ENCODE results near the gene ASTN2.

The ASTN2 gene

DNA sequence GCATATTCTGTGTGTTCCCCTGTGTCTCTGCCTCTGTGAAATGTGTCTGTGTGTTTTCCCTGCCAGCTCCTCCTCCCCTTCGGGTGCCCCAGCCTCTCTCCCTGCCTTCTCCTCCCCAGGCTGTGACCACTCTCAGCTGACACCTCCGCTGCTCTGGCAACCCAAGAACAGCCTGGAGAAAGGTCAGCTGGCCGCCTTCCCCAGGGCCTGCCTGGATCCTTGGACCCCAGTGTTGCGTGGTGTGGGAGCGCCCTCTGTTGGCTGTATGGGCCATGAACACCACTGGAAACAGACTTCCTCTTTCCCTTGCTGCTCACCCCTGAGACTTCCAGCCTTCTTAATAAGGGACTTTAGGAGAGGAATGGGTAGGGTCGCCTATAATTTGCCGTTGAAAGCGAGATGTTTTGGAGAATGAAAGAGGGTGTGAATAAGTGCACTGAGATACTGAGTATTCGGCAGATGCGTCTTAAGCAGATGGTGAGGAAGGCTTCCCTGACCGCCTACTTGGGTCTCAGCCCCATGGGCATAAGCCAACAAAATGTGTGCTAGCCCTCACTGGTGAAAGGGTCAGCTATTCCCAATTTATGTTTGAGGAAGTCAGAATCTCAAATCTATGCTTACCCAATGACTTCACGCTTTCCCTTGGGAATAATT lies 842.6 kb downstream of the ASTN2 start:
- DNase-seq (ENCODE audit: low spot score) = peak; percentile 59

GRCh38 chr9:116569111-116569510 lies 845.7 kb downstream of the ASTN2 start:
- no peak for DNase-seq (ENCODE audit: low spot score)

DNA sequence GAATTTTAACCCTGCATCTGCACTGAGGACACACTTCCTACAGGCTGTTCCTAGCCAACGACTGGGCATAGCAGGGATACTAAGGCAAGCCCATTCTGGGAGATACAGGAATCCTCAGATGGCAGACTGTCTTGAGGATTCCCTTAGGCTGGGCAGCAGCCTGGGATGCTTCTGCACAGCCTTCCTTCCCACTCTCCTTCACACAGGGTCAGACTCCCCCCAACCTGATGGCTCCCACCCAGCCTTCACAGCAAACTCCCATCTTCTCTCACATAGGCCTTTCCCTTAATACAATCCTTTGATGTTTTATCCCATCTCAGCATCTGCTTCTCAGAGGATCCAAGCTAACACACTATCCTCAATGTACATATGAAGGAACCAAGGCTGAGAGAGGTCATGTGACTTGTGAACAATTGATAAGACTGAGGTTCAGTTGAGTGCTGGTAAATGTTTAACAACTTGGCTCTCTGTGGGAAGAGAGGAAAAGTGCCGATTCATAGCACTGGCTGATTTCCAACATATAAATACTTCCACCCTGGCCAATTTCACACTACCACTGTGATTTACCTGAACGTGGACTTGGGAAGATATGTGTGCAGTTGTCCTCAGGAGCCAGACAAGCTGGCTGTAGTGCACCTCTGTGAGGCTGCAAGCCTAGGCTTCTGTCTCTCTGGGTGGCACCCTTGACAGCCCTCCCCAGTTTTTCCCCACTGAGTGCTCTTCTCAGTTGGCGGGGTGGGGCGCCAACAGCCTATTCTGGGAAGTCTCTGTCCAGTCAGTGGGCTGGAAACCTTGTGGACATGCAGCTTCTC lies 848.0 kb downstream of the ASTN2 start:
- DNase-seq (ENCODE audit: low spot score) = no peak

DNA sequence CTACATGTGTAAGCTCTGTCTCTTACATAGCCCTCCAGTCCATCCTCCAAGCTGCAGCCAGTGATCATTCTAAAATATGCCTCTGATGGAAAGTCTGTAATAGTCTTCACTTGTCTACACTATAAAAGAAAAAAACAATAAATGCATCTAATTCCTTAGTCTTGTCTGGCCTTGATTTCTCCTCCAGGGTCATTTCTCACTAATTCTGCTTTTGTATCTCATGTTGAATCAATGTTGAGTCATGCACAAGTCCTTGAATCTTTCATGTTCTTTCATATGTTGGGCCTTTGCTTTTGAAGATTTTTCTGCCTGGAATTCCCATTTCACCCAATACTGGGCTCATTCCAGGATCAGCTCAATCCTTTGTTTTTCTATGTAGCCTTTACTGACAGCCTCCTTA lies 848.9 kb downstream of the ASTN2 start:
- no peak for DNase-seq (ENCODE audit: low spot score)

GRCh38 chr9:116564266-116564793 lies 850.5 kb downstream of the ASTN2 start:
- no peak for DNase-seq (ENCODE audit: low spot score)

GRCh38 chr9:116558818-116559540 lies 855.9 kb downstream of the ASTN2 start:
- DNase-seq (ENCODE audit: low spot score) = no peak

DNA sequence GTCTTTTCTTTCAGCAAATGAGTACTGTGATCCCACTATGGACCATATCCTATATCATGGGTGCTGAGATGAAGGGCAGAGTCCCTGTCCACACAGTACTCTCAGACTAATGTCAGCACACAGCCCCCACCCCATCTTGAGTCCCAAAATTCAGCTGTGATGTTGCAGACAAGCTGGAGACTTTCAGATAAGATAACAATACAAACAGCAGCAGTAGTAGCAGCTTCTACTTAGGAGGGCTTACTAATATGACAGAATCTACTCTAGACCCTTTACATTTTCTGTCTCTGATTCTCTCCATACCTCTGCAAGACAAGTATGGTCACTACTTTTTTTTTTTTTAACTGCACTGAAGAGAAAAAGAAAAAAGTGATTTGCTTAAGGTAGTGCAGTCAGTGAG lies 856.8 kb downstream of the ASTN2 start:
- DNase-seq (ENCODE audit: low spot score) = no peak

GRCh38 chr9:116555556-116556155 lies 859.2 kb downstream of the ASTN2 start:
- no peak for DNase-seq (ENCODE audit: low spot score)

GRCh38 chr9:116555119-116555518 lies 859.7 kb downstream of the ASTN2 start:
- DNase-seq (ENCODE audit: low spot score) = no peak

GRCh38 chr9:116550696-116551436 lies 864.0 kb downstream of the ASTN2 start:
- no peak for DNase-seq (ENCODE audit: low spot score)

- no peak for DNase-seq (ENCODE audit: low spot score)
Measured at GRCh38 chr9:116549786-116550660, 864.8 kb downstream of the ASTN2 start.

DNA sequence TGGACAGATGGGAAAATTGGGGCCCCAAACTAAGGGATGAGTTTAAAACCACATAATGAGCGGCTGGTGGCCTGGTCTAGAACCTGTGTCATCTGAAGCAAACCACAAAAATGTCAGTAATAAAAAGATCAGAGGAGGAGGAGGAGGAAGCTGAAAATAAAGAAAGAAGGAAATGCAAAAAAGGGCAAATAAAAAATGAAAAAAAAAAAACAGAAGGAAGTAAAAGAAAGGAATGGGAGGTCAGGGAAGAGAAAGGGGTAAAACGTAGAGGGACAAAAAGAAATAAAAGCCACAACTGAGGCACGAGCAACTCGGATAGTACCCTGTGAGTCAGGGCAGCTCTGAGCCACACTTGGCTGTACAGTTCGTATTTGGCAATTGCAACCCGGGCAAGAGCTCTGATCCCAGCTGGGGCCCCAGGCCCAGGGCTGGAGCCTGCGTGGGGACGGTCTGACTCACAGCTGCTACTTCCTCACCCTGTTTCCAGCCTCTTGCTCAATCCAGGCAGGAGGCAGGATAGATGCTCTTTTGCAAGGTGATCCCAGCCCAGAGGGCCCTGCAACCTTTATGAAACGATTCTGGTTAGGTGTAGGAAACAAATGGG lies 865.7 kb downstream of the ASTN2 start:
- no peak for DNase-seq (ENCODE audit: low spot score)

DNA sequence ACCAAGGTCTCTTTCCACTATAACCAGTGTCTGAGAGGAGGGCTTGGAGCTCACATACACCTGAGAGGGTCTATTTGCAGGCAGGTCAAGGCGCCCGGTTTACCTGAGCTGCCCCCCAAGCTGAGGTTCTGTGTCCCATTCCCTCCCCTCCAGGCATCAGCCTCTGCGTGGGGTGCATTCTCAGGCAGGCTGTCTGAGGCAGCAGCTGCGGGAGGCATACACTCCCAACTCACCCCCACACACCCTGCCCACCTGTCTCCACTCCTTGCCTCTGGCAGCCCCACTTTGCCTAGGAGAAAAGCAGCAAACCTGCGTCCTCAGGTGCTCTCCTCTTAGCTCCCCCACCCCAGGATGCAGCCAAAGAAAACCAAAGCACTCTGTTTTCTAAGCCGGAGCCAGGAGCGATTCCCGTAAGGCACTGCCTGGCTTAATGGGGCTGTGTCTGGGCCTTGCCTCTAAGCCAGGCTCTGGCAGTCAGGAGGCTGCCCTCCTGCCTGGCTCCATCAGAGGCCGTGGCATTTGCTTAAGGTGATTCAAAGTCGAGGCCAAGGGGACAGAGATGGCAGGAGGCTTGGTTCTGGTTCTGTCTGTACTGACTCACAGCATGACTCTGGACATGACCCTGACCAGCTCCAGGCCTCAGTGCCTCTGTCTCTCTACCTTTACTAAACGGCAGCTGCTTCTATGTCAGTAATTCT lies 867.0 kb downstream of the ASTN2 start:
- DNase-seq (ENCODE audit: low spot score) = peak; percentile 55

DNA sequence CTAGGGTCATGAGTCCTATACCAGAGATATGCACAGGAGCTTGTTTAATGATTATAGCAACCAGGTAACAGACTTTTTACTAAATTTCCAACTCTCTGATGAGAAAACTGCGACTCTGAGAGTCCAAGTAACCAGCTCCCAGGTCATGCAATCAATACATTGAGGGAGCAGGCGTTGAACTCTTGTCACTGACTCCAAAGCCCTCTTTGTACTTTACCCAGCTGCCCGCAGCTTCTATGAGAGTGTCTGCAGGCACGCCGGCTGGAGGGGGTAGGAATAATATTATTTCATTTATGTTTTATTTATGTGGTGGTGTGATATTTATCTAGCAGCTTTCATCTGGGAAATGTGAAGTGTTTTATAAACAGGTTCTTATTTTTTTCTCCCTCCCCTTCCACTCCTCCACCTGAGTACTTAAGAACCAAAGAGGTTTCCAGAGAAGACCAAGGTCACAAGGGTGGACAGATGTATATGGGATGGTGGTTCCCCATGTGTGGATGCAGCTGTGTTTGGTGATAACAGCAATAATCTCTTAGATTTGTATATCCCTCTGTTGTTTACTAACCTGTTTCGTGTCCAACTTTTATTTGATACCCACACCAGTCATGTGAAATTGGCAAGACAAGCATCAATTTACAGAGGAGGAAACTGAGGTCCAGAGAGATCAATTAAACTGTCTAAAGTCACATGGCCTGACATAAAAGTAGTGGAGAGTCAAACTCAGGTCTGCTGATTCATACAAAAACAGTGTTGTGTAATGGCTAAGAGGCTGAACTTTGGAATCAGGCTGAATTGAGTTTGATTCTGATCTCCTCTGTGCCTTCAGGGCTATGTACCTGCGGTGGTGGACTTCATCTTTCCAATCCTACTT lies 867.9 kb downstream of the ASTN2 start:
- DNase-seq (ENCODE audit: low spot score) = no peak

- DNase-seq (ENCODE audit: low spot score) = no peak
Measured at GRCh38 chr9:116544896-116545295, 870.0 kb downstream of the ASTN2 start.

GRCh38 chr9:116543731-116544400 lies 871.0 kb downstream of the ASTN2 start:
- no peak for DNase-seq (ENCODE audit: low spot score)

- DNase-seq (ENCODE audit: low spot score) = no peak
Measured at GRCh38 chr9:116541402-116541801, 873.5 kb downstream of the ASTN2 start.

DNA sequence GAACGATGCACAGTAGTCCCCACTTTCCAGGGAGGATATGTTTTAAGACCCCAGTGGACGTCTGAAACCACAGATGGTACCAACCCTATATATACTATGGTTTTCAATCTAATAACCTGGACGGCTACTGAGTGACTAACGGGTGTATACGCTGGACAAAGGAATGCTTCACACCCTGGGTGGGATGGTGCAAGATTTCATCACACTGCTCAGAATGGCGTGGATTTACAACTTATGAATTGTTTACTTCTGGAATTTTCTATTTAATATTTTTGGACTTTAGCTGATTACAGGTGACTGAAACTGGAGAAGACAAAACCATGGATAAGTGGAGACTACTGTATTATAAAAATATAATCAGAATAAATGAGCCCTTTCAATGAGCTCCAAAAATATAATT lies 875.3 kb downstream of the ASTN2 start:
- no peak for DNase-seq (ENCODE audit: low spot score)
